HG03442 (cell line): ENCODE data around the gene SCAMP1.

Experiments
- ATAC-seq: cut with Tn5 transposase; IDR thresholded peaks from one replicate; pipeline ENCODE4 v1.9.1; 2021; ENCODE audit warnings: mild to moderate bottlenecking, moderate library complexity; ENCODE audit not compliant: unreplicated experiment

The SCAMP1 gene

GRCh38 chr5:78490709-78491485 lies 130.5 kb downstream of the SCAMP1 start:
- no peak for ATAC-seq

- ATAC-seq = no peak
Measured at GRCh38 chr5:78492224-78492623, 131.8 kb downstream of the SCAMP1 start.

DNA sequence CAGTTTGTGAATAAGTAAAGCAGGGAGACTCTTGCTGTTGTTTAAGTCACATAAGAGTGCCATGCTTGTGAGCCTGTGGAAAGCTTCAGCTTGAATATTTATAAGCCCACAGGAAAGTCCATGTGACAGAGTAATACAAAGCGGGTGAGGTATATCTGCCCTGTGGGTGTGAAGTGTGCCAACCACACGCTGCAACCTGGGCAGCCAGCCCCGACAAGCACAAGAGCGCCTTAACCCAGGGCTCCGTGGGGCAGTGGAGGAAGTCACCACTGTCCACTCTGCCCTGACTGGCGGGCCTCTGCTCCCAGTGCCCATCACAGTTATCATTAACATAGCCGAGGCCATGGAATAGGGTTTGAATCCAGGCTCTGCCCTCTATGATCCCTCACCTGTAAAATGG lies 132.2 kb downstream of the SCAMP1 start:
- no peak for ATAC-seq

- no peak for ATAC-seq
Measured at GRCh38 chr5:78495800-78496199, 135.4 kb downstream of the SCAMP1 start.

GRCh38 chr5:78496373-78496772 lies 136.0 kb downstream of the SCAMP1 start:
- ATAC-seq = no peak

DNA sequence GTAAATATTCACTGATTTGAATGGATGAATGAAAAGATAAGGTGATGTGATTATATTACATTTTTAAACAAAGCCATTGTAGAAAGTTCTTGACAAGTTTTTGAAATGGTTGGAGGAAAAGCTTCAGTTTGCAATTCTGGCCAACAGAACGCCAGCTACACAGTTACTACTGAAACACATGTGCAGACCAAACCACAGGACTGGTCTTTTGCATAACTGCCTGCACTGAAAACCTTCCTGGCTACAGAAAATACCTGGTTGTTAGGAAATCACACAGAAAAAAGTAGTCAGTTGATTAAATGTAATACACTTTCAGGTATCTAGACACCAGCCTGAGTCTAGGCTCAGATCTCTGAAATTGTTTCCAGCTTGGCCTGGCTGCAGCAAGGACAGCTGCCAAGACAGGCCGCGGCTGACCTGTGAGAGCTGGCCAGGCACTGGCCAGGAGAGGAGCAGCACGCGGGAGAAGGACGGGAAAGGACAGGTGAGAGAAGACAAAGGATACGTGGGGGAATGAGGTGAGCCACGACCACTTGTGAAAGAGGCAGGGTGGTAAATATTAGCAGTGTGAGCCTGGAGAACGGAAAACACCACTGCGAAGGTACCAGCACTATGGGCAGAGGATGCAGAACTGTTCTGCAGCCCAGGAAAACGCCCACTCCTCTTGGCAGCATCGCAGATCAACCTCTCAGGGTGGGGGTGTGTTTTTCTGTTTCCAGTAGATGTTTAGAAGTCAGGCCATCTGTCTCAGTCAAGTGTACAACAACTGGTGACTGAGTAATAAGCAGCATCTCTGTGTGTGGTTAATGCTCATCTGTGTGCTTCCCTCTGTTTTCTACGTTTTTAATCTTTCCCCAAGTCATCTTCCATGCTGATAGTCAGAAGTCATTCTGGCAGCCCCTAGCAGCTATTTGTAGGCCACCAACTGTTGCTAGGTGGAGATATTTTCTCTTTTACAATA lies 137.4 kb downstream of the SCAMP1 start:
- ATAC-seq = peak; percentile 63

DNA sequence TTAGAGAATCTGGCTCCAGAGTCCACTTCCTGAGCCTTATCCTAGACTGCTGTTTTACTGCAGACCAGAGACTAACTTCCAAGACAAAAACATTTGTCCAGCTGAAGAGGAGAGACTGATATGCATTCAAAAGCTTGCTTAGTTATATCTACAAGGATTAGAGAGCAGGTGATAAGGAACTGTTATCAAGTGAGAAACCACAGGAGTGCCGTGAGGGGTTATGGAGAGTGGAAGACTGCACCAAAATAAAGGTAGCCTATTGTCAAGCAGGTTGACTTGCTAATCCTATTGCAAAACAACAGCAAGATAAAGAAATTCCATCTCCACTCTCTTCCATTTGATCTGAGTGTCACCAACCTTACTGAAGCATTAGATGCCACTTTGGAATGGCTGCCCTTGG lies 139.1 kb downstream of the SCAMP1 start:
- ATAC-seq = no peak

GRCh38 chr5:78500028-78500427 lies 139.6 kb downstream of the SCAMP1 start:
- no peak for ATAC-seq

DNA sequence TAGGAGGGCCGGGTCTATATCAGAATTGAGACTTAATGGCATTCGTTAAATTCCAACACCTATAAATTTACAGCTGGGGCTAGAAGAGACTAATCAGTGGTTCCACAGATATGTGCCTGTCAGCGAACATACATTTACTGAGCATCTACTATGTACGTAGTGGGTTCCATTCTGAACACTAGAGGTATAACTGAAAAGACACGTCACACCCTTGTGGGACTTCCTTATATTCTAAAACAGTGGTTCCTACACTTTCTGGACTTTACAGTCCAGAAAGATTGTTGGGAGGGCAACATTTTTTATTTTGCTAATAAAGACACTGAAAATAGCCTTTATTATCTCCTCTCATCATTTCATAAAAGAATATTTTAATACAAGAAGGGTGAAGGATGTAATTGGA lies 140.5 kb downstream of the SCAMP1 start:
- ATAC-seq = no peak

DNA sequence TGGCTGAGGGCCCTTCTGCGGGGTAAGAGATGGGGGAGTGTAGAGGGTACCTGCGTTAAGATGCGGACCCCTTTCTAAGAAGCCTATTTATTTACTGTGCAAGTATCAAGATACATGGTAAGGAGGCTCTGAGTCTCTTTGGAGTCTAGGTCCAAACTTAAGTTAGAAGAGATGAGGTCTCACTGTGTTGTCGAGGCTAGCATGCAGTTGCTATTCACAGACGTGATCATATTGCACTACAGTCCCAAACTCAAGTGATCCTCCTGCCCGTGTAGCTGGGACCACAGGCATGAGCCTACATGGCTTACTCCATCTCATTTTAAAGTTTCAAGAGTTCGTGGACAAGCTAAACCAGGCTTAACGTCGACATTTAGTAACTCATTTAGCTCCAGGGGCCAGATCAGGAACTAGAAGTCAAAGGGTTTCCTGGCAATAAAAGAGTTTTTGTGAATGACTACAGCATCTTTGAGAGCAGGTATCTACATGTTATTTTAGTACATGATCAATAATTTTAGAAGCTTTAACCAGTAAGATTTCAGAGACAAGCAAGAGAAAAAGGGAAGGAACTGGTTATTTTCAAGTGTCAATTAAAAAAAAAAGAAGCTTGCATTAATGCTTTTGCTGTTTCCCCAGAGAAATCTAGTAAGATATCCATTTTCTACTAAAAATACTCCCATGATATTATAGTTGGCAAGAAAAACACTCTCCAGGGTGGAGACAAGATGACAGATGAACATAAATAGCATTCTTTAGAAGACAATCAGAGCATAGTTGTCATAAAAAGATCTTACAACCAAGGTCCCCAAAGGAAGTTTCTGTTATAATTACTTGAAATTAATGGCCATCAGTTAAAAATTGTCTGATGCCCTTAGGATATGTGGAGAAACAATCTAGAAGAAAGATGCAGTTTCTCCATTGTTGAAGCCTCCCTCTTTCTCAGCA lies 141.3 kb downstream of the SCAMP1 start:
- ATAC-seq = no peak

DNA sequence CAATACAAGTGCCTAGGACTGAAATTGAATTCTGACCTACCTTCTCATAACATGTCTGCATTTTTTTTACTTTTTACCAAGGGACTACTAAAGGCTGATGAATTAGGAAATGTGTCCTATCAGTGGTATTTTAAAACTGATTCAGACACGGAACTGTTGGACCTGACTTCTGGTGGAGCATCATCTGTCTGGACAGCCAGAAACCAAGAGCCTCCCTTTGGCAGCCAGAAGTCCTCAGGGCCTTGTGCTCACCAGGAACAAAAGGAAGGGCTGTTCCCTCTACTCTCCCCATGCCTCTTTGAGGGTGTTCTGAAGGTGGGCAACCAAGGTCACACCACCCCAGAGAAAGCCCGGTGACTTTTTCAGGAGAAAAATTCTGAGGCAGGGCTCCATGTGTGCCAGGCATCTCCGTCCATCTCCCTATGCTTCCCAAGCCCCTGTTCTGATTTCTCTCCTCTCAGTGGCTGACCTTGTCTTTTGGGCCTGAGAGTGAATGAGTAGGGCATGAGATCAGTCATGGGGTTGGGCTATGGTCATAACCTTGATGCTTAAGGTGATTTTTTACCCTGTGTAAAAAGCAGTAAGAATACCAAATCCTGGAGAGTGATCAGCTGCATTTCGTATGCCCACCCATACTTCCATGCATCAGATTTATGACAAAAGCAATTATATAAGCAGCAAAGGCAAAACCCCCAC lies 143.7 kb downstream of the SCAMP1 start:
- ATAC-seq = no peak

GRCh38 chr5:78504704-78505677 lies 144.6 kb downstream of the SCAMP1 start:
- ATAC-seq = no peak

DNA sequence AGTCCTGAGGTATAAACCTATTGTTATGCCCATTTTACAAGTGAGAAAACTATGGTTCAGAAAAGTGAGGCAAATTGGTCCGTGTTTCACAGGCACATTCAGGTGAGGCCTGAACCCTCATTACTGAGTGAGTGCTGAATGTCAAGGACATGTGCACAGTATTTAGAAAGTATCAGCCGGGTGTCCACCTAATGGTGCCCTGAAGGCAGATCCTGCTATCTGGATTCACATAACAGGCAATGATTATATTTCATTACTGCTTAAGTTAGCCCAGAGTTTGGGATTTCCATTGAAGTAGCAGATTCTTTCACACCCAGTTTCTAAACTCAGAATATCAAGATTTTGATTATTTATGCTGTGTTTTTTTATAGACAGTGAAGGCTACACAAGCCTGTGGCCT lies 145.4 kb downstream of the SCAMP1 start:
- no peak for ATAC-seq

- ATAC-seq = no peak
Measured at GRCh38 chr5:78506261-78507024, 146.0 kb downstream of the SCAMP1 start.

DNA sequence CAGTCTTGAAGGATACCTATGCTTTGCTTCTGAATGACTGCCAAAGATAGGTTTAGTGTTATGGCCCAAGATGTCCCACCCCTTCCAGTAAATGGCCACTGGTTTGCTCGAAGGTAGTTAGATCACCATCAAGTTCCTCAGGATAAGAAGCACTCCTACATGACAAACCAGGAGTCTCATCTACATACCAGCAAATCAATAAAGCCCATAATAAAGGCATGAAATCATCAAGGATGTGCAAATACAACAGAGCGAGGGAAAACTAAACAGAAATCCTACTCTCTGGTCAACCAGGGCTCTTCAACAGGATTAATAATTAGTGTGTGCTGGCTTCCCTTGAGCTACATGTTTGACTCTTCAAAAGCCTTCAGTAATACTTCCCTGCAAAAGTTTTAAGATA lies 147.1 kb downstream of the SCAMP1 start:
- ATAC-seq = no peak

DNA sequence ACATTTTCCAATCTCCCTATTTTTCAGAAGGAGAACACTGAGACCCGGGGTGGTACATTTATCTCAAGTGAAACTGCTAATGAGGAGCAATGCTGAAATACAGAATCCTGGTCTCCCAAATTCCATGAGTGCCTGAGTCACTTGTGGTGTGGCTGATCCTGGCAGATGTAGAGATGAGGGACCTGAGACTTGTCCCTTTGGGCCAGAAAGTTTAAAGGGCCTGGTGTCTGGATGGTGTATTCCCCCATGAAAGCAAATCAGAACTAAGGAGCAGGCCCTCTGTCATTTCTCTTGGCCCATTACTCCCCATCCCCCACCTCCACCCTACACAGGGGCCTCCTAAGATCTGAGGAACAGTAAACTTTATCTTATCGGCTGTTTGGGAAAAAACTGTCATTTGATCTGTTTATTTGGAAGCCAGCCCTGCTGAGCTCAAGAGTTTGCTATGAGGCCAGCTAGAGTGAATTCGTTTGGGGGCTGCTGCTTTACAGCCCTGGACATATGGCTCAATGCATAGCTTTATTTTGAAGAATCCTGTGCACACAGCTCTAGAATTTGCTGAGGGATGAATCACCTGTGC lies 147.9 kb downstream of the SCAMP1 start:
- ATAC-seq = no peak

DNA sequence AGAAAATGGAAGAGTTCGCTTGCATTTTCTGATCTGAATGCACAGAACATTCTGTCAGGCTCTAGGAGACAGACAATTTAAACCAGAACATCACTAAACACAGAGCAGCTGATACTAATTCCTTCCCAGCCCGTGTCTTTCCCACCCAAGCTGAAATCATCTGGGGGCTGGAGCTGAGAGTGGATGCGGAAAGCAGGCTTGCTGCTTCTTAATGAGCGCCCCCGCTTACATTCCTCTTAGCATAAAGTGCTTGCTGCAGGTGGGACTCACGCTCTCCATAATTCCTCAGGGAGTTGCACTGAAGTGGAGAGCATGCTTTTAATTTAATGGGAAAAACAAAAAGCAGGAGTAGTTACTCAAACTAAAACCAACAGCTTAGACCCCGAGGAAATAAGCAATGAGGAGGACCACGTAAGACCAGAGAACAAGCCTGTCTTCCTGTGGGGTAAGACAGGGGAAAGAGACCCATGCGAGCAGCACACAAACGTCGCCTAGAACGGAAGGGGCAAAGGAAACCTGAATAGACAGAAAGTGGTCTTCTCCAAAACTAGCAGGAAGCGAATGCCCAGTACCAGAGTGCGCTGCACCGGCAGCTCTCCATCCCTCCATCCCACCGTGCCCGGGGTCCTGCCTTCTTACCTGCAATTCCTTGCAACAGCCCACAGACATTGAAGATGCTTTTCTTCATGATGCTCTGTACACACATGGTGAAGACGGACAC lies 148.9 kb downstream of the SCAMP1 start:
- no peak for ATAC-seq
